Measurements from ENCODE around the gene CSH2. TPM values are rescaled to one million over a fixed set of nuclear protein-coding genes. Genes with fewer than 3 reads are reported as not detected.

CSH2 gene
- total and polyA plus RNA-seq, 2 donors (not counting 1 experiment from before 2014, with no cell fraction given) = not detected

GRCh38 chr17:63827002-63827800 is 46.3 kb downstream of the CSH2 start, which contains the start of the genes FTSJ3 and PSMC5:
Gene FTSJ3, minus strand, starts transcription at chr17:63827663. Its CDS starts 761 bp downstream, at chr17:63826902.
Gene PSMC5, plus strand, starts transcription at chr17:63827431. Its CDS starts 60 bp downstream, at chr17:63827491.
- no peaks in the 10 kb centered on the region for H3K9me3 Mint-ChIP-seq (ENCODE audit: insufficient read depth)
- H3K4me1 Mint-ChIP-seq = peaks cover 73% of the 10 kb centered on the region
- Histone ChIP-seq H3K4me3 (ENCODE audit: control extremely low read depth in 1 of 5, extremely low read depth in 1 of 5, insufficient read depth in 1 of 5, low read depth in 2 of 5, low read length in 4 of 5) (peak within 1 kb of the TSS; percentile 78 to 92 (median 81)), H3K9me3 (ENCODE audit: control extremely low read depth in 1 of 3, control insufficient read depth in 2 of 3, insufficient read depth in 1 of 3, low read length in 2 of 3) (no peaks in the 10 kb centered on the region), H3K4me2 (replicated peaks; ENCODE audit: low read depth, low read length, poor library complexity, severe bottlenecking) (peak within 1 kb of the TSS; percentile 87), H3K27ac (ENCODE audit: low read length in 2 of 2) (peak within 1 kb of the TSS; percentile 70 to 92), H3K27me3 (replicated peaks in 1 of 4; ENCODE audit: control extremely low read depth in 1 of 4, control insufficient read depth in 3 of 4, insufficient read depth in 4 of 4, low read length in 3 of 4) (no peaks in the 10 kb centered on the region), H3K79me2 (ENCODE audit: control insufficient read depth, insufficient read depth, low read length) (peaks cover 54% of the 10 kb centered on the region), H2AFZ (ENCODE audit: insufficient read depth, low read depth, low read length, poor library complexity, severe bottlenecking) (peak within 1 kb of the TSS; percentile 92), H3K36me3 (replicated peaks in 1 of 2; ENCODE audit: control extremely low read depth in 1 of 2, control insufficient read depth in 1 of 2, extremely low read depth in 1 of 2, insufficient read depth in 2 of 2, low read length in 1 of 2) (peaks cover 2 to 67% of the 10 kb centered on the region in 2 experiments), H3K4me1 (ENCODE audit: control insufficient read depth in 2 of 2, insufficient read depth in 2 of 2, low read length in 2 of 2) (peaks cover 38 to 53% of the 10 kb centered on the region in 2 donors), H4K20me1 (ENCODE audit: control insufficient read depth, insufficient read depth, low read length, poor library complexity, severe bottlenecking) (peaks cover 5% of the 10 kb centered on the region), H3K9ac (ENCODE audit: low read length) (peak within 1 kb of the TSS; percentile 80)
- TF ChIP-seq CTCF (IDR thresholded peaks at IDR 0.05) (peak; percentile 72), EZH2 (IDR thresholded peaks at IDR 0.05; ENCODE audit: borderline replicate concordance, insufficient read depth, low read depth, low read length, poor library complexity, severe bottlenecking) (no peak)
- peak within 1 kb of the TSS; percentile 98 for H3K27ac Mint-ChIP-seq
- intact Hi-C loops (cut with micrococcal nuclease) = loop anchor here (1.0 to 5.0 kb wide), 8 partner anchors 16 to 680 kb away; partner anchors contain the start of genes CCDC47, CEP95, DDX5 and ERN1
- 0% methylated on average over 52 of the region's 58 CpGs for WGBS (ENCODE audit: insufficient coverage)
- ATAC-seq (ENCODE audit: low read depth) (peak; percentile 95), DNase-seq (peak; percentile 98)
- POLR2A ChIA-PET = interaction anchor here (0.6 to 2.7 kb wide), 5 partner anchors 16 to 678 kb away, joined by 3 to 23 read pairs (median 6); partner anchors contain the start of genes CCDC47, DDX42, LIMD2 and SMARCD2
- CTCF ChIA-PET = interaction anchor here (0.6 to 3.3 kb wide), 5 partner anchors 13 to 277 kb away, joined by 3 to 15 read pairs (median 4); partner anchors contain the start of gene DCAF7
- peak within 1 kb of the TSS; percentile 98 for H3K4me3 Mint-ChIP-seq
- H3K27me3 Mint-ChIP-seq = no peaks in the 10 kb centered on the region
